GM18873 (cell line): ENCODE data around the gene NTMT2.
"Not testable (repeated sequence)": the region's sequence is repeated elsewhere in the genome, so short reads cannot be mapped to it uniquely, and the experiment has no call there.

Source experiments
- ATAC-seq: cut with Tn5 transposase; IDR thresholded peaks from one replicate; pipeline ENCODE4 v1.9.1; 2021; ENCODE audit warnings: mild to moderate bottlenecking, moderate library complexity, moderate number of reproducible peaks; ENCODE audit not compliant: unreplicated experiment, low FRiP score

NTMT2 gene

DNA sequence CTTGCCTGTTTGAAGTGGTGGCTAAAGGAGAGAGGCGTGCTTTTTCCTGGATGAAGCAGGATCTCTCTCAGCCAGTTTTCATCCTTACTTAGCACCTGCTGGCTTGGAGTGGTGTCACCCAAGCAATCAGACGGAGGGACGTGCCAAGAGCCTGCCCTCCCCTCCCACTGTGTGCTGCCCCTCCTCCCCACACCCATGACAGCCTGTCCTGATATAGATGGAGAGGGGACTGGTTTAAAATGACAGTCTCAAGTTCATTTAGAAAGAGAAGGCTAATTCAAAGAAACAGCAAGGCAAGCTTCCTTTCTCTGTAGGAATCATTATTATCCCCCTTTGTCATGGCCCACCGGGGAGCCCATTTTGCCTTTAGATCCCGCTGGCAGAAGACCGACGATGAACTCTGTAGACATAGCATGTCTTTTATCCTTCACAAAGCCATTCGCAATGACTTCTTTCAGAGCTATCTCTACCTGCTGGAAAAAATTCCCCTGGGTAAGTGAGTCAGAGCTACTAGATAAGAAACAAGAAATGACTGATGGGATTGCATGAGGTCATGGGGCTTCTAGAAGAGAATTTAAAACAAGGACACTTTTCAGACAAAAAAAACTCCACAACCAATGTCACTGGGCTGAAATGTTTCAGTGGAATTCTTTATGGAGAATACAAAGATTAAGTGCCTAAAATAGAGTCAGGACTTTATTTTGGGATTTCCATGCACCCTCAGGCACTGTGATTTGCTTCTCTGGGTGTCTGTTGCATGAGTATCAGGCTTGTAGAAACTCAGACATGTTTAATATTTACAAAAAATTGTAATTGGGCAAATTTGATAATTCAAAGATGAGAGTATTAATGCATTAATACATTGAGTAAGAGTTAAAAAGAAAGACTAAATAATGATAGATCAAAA, at the start of gene NTMT2:
TSS of gene NTMT2 (plus strand) at position 190 of the 907 bp plus-strand sequence. CDS start at position 339, 149 bp downstream.
- ATAC-seq, result no peak

DNA sequence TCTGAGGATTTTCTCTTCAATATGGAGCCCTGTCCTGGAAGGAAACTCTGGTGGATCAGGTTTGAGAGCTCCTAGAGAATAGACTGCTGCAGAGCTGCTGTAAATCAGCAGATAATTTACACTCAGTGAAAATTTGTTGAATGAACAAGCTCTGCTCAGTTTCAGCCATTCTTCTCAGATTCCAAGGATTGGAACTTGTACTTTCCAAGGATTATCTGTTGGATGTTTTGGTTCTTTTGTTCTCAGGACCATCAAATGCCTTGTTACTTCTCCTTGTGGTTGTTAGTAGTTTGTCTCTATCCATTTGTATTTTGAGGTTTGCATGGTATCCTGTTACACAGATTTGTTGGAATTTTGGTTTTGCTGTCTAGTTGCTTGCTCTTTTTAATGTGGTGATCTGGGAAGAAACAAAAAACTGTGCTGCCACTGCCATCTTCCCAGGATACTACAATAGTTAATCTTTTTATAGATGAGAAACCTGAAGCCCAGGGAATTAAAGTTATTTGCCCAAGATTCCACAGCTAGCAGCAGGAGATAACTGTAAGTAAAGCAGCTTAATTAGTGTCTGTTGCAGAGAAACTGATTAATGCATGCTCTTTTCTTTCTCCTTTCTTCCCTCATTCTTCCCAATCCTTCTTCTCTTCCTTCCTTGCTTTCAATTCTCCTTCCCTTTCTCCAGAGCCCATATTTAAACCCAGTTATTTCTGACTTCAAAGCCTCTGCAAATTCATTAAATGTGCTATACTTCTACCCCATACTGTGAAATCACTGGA, 49.6 kb upstream of the NTMT2 start:
- ATAC-seq, result no peak

DNA sequence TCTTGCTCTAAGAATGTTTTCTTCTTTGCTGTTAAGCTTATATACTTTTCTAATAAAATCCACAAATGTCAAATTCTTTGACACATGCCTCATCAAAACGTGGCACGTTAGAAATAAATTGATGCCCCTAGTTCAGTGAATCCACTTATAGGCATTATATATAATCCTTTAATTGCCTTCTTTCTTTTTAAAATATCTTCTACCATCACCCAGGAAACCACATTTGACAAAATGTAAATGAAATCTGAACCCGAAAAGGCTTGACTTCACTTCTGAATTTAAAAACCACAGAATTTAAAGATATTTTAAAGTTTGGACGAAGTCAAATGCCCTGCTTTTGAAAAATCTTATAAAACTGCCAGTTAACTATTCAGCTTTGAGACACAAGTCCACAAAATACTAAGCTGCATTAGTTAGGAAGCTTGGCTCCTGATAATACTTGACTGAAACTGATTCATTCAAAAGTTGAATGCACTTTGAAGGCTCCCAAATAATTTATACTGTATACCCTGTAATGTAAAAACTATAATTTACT, 48.9 kb upstream of the NTMT2 start:
- ATAC-seq, result no peak

DNA sequence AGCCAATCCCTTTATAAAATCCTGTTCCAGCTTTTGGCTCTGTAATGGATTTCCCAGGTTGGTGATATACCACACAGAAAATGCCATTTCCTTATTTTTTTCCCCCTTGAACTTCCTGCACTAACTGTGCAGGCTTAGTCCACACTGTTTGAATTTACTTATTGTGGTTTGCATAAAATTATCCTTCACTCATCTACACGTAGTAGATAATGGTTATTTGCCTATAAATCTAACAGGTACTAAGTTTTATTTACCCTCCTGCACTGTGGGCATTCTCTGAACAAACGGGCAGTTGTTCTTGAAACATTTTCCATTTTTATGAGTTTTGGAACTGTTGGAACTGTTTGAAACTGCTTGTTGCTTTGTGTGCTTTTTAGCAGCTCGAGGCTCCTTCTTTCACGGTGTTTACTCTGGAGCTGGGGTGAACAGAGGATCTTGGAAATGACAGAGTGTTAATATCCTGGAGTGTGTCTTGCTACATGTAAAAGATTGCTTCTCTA, 48.3 kb upstream of the NTMT2 start:
- no peak for ATAC-seq

DNA sequence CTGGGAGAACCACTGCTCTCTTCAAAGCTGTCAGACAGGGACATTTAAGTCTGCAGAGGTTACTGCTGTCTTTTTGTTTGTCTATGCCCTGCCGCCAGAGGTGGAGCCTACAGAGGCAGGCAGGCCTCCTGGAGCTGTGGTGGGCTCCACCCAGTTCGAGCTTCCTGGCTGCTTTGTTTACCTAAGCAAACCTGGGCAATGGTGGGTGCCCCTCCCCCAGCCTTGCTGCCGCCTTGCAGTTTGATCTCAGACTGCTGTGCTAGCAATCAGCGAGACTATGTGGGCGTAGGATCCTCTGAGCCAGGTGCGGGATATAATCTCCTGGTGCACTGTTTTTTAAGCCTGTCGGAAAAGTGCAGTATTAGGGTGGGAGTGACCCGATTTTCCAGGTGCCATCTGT, 32.6 kb upstream of the NTMT2 start:
- not testable (repeated sequence) for ATAC-seq

GRCh38 chr1:170114906-170115305, 30.9 kb upstream of the NTMT2 start:
- ATAC-seq, result no peak

GRCh38 chr1:170122366-170122765, 23.4 kb upstream of the NTMT2 start:
- no peak for ATAC-seq

- ATAC-seq, result no peak
Observed at GRCh38 chr1:170125269-170125668, 20.5 kb upstream of the NTMT2 start.

DNA sequence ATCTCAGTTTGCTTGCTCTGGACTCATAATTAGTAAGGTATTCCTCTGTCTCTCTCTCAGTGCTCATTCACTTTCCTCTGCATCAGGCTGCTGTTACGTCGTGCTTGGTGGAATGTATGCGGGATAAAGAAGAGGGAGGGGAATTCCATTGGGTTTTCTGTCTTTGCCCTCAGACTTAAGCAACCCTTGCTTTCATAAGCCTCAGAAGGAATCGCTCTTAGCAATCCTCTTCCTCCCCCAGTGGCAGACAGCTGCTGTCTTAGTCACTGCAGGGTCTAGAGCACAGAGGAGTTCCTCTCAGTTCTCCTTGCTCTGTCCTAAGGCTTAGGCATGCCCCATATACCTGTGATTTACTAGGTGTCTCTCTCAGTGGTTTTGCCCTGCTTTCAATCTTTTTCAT, 19.1 kb upstream of the NTMT2 start:
- ATAC-seq, result peak; percentile 97

- no peak for ATAC-seq
Observed at GRCh38 chr1:170131450-170131849, 14.3 kb upstream of the NTMT2 start.

- ATAC-seq, result no peak
Observed at GRCh38 chr1:170131984-170132383, 13.8 kb upstream of the NTMT2 start.

DNA sequence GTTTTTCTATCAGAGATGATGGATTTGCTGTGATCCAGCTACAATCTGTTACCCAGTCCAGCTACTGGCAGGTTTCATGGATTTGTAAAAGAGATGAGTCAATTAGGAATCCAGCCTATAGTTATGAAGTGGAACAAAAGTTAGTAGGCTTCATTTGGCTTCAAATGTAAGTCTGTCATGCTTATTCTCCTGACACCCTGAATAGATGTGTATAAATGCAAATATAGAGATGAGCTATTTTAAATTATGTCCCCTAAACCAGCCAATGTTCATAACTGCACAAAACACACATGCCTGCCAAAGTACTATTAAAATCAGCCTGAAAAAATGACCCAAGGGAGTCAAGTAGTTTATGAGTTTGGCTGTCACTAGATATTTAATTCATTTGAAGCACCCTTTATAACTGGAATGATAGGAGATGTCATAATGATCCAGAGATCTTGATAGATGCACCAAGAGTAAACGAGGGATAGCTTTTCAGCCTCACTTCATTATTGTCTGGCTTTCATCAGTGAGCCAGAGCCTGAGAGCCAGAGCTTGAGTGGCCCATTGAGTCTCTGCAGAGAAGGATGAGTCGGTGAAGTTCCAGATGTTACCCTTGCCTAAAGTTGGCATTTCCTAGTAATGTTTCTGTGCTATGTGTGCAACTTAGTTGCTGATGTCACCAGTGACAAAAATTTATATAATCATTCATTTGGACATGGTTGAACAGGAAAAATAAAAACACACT, 11.8 kb upstream of the NTMT2 start:
- ATAC-seq, result no peak

- no peak for ATAC-seq
Observed at GRCh38 chr1:170134521-170134920, 11.2 kb upstream of the NTMT2 start.

DNA sequence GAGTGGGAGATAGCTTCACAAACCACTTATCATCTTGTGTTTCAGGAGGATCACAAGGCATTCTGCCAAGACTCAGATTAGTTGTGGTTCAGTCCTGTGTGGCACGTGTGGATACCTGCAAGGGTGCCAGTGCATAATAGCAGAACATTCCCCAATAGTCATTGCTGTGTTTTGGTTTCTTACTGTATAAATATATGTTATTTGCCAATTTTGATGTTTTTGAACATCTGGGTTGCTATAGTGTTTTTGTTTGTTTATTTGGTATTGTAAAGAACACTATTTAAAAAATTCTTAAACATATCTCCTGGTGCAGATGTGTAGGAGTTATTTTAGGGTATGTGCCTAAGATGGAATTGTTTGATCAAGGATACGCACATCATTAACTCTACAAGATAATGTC, 5.4 kb upstream of the NTMT2 start:
- no peak for ATAC-seq

DNA sequence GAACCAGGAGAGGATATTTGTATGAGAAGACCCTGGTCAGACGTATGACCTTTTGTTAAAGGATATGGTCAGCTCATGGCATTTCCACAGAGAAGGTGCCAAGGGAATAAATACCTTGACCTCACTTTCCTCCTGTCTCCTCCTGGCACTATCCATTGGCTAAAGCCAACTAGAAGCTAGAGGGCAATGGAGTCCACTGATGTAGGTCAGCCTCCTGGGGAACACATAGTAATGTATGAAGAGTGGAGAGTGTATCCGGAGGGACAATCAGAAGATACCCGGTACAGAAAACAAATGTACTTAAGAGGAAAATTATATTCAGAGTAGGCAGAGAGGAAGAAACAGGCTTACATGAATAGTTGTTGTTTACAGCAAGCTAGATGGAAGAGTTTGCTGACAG, 698 bp upstream of the NTMT2 start:
- ATAC-seq, result no peak

DNA sequence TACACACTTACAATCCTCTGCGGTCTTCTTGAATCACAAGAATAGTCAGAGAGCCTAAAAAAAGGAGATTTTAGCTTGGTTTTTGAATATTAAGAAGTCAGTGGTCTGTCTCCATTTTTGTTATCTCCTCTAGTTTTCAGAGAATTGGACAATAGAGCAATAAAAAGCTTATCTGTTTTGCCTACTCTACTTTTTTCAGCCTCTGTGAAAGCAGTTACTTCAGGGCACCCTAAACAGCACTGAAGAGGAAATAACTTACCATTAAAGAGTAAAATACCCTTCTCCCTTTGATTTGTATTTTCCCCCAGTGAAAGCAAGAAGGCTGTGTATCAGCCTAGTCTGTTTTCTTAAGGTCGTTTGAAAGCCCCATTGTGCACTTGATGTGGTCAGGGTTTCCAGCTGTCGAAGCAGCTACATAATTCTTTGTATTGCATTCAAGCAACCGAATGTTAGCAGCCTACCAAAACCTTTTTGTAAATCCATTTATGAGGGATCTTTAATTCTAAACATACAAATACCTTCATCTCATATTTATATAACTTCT, 1.0 kb downstream of the NTMT2 start:
- no peak for ATAC-seq

- no peak for ATAC-seq
Observed at GRCh38 chr1:170149241-170149640, 3.5 kb downstream of the NTMT2 start.

GRCh38 chr1:170150016-170150415, 4.3 kb downstream of the NTMT2 start:
- no peak for ATAC-seq

- no peak for ATAC-seq
Observed at GRCh38 chr1:170150921-170151320, 5.2 kb downstream of the NTMT2 start.

DNA sequence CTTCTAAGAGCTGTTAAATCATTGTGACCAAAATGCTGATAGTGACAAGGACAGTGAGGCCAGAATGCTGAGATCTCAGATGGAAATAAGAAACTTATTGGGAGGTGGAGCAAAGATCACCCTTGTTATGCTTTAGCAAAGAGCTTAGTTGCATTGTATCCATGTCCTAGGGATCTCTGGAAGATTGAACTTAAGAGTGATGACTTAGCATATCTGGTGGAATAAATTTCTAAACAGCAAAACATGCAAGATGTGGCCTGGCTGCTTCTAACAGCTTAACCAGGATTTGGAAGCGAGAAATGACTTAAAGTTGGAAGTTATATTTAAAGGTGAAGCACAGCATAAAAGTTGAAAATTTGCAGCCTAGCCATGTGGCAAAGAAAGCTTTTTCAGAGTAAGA, 7.7 kb downstream of the NTMT2 start:
- no peak for ATAC-seq
